SK-N-SH (cell line): ENCODE measurements around the gene NMNAT1. TPM values are rescaled to one million over a fixed set of nuclear protein-coding genes. Genes with fewer than 3 reads are reported as not detected.

Experiments used
- CTCF ChIA-PET: fragments of 300-600, 350-600 bp; formaldehyde crosslinking; extraction: SDS; loops from one replicate; lab custom pipeline; 2021; lab: Yijun Ruan, JAX
- POLR2A ChIA-PET: fragments of 350-600 bp; sonication (Branson Sonifier 250); formaldehyde crosslinking; extraction: SDS; loops from one replicate; lab custom pipeline; 2020; ENCODE audit warnings: antibody characterized with exemption, inconsistent platforms; lab: Yijun Ruan, JAX
- DNase-seq: peaks from one replicate; pipeline ENCODE4 v3.0.0; 2012
- H2AFZ ChIP-seq: fragments of 200-600 bp; sonication (generic); 2 replicates; pipeline ENCODE4 v1.8.1; 2016; ENCODE audit warnings: antibody characterized with exemption, mild to moderate bottlenecking, low read depth
- H3F3A ChIP-seq: fragments of 200-600 bp; sonication (generic); replicated peaks from 2 replicates; pipeline ENCODE3; 2016; ENCODE audit warnings: antibody characterized with exemption, mild to moderate bottlenecking; ENCODE audit not compliant: insufficient read depth
- H3K27ac ChIP-seq, 2 experiments: fragments of 200-500 bp in 1 of 2; fragments of 200-600 bp in 1 of 2; sonication (Bioruptor generic) in 1 of 2; sonication (generic), shearing (Covaris generic) in 1 of 2; 2 replicates each; pipeline versions ENCODE4 v1.5.1 to v1.6.1; 2014 to 2016; ENCODE audit warnings: low read depth in 2 of 2, inconsistent platforms in 1 of 2, low read length in 1 of 2, mild to moderate bottlenecking in 1 of 2, mixed read lengths in 1 of 2
- H3K27me3 ChIP-seq: fragments of 200-600 bp; sonication (generic), shearing (Covaris generic); 2 replicates; pipeline ENCODE4 v1.6.1; 2016; ENCODE audit warnings: mixed run types; ENCODE audit not compliant: insufficient read depth
- H3K36me3 ChIP-seq, 2 experiments: fragments of 200-500 bp in 1 of 2; fragments of 200-600 bp in 1 of 2; sonication (Bioruptor generic) in 1 of 2; sonication (generic) in 1 of 2; replicated peaks in 1 of 2; 2 replicates each; pipeline versions ENCODE3 to v1.5.1; 2014 to 2016; ENCODE audit warnings: low read length in 1 of 2, mild to moderate bottlenecking in 1 of 2; ENCODE audit not compliant: insufficient read depth in 2 of 2, control insufficient read depth in 1 of 2
- H3K4me1 ChIP-seq, 2 experiments: fragments of 200-500 bp in 1 of 2; fragments of 200-600 bp in 1 of 2; sonication (Bioruptor generic) in 1 of 2; sonication (generic), shearing (Covaris generic) in 1 of 2; 2 replicates each; pipeline versions ENCODE4 v1.5.1 to v1.6.1; 2014 to 2016; ENCODE audit warnings: low read depth in 1 of 2, low read length in 1 of 2, mixed run types in 1 of 2; ENCODE audit not compliant: insufficient read depth in 2 of 2, control insufficient read depth in 1 of 2
- H3K4me2 ChIP-seq: fragments of 200-600 bp; sonication (generic), shearing (Covaris generic); 2 replicates; pipeline ENCODE4 v1.6.1; 2017; ENCODE audit warnings: mixed run types
- H3K4me3 ChIP-seq, 2 experiments: fragments of 200-500 bp in 1 of 2; fragments of 200-600 bp in 1 of 2; sonication (Bioruptor generic) in 1 of 2; sonication (generic), shearing (Covaris generic) in 1 of 2; 2 replicates each; pipeline versions ENCODE4 v1.5.1 to v1.8.1; 2014 to 2016; ENCODE audit warnings: low read depth in 2 of 2, inconsistent platforms in 1 of 2, low read length in 1 of 2, mild to moderate bottlenecking in 1 of 2, mixed read lengths in 1 of 2, moderate library complexity in 1 of 2
- H3K79me2 ChIP-seq: fragments of 200-600 bp; sonication (generic); 2 replicates; pipeline ENCODE4 v1.8.1; 2017; ENCODE audit warnings: mild to moderate bottlenecking; ENCODE audit not compliant: insufficient read depth
- H3K9ac ChIP-seq: fragments of 200-600 bp; sonication (generic); 2 replicates; pipeline ENCODE4 v1.6.1; 2017; ENCODE audit warnings: mixed run types
- H3K9me2 ChIP-seq: fragments of 200-600 bp; sonication (generic); 2 replicates; pipeline ENCODE4 v1.6.1; 2017; ENCODE audit warnings: mixed run types
- H3K9me3 ChIP-seq: fragments of 200-600 bp; sonication (generic); 2 replicates; pipeline ENCODE4 v1.6.1; 2017; ENCODE audit warnings: mixed run types, mild to moderate bottlenecking, moderate library complexity
- H4K20me1 ChIP-seq: fragments of 200-600 bp; sonication (generic); 2 replicates; pipeline ENCODE4 v1.6.1; 2017; ENCODE audit warnings: mild to moderate bottlenecking, mixed run types; ENCODE audit not compliant: insufficient read depth
- ELF1 ChIP-seq: IDR thresholded peaks from 2 replicates; pipeline ENCODE4 v1.4.0; 2012
- EZH2phosphoT487 ChIP-seq: fragments of 200-600 bp; sonication (generic); IDR thresholded peaks from 2 replicates; pipeline ENCODE4 v1.6.1; 2017; ENCODE audit warnings: low read depth, mixed run types, mild to moderate bottlenecking, antibody characterized with exemption, moderate library complexity, borderline replicate concordance
- IRF3 ChIP-seq: fragments of 150-350 bp; IDR thresholded peaks from 2 replicates; pipeline ENCODE4 v1.6.1; 2016; ENCODE audit warnings: mild to moderate bottlenecking, low read depth, low read length
- JUND ChIP-seq: IDR thresholded peaks from 2 replicates; pipeline ENCODE4 v1.4.0; 2012
- MEF2A ChIP-seq: IDR thresholded peaks from 2 replicates; pipeline ENCODE4 v1.4.0; 2012; ENCODE audit warnings: low read depth, borderline replicate concordance
- PBX3 ChIP-seq: IDR thresholded peaks from 2 replicates; pipeline ENCODE4; 2012
- POLR2AphosphoS5 ChIP-seq: IDR thresholded peaks from 2 replicates; pipeline ENCODE4 v1.6.1; 2012; ENCODE audit warnings: low read depth, low read length
- RAD21 ChIP-seq: IDR thresholded peaks from 2 replicates; pipeline ENCODE4 v1.6.1; 2012; ENCODE audit warnings: mild to moderate bottlenecking, low read length
- RFX5 ChIP-seq: IDR thresholded peaks from 2 replicates; pipeline ENCODE4 v1.6.1; 2012; ENCODE audit warnings: mild to moderate bottlenecking, improper control_type of control experiment, low read length
- RXRA ChIP-seq: IDR thresholded peaks from 2 replicates; pipeline ENCODE4 v1.4.0; 2012; ENCODE audit warnings: low read depth, mild to moderate bottlenecking, borderline replicate concordance
- SIN3A ChIP-seq: IDR thresholded peaks from 2 replicates; pipeline ENCODE4 v1.6.1; 2012; ENCODE audit warnings: low read depth, mild to moderate bottlenecking, low read length, moderate library complexity, borderline replicate concordance
- SMC3 ChIP-seq: IDR thresholded peaks from 2 replicates; pipeline ENCODE4 v1.6.1; 2012; ENCODE audit warnings: low read depth, low read length, improper control_type of control experiment
- TEAD4 ChIP-seq: IDR thresholded peaks from 2 replicates; pipeline ENCODE4 v1.4.0; 2012; ENCODE audit warnings: mild to moderate bottlenecking, borderline replicate concordance; ENCODE audit not compliant: insufficient read depth
- YY1 ChIP-seq: IDR thresholded peaks from 2 replicates; pipeline ENCODE4 v1.4.0; 2012; ENCODE audit warnings: low read depth, mild to moderate bottlenecking
- WGBS: methylation state at CpG from one replicate; pipeline ENCODE4 v1.1.6; 2017; ENCODE audit warnings: low lambda C conversion rate; 5-methylcytosine and 5-hydroxymethylcytosine counted together
- polyA plus RNA-seq, 3 experiments: library from polyadenylated mRNA; depleted of rRNA; stranded (reverse); fragments of >200 nt; gene quantifications; 2 replicates each; pipeline ENCODE4 v1.2.3, GENCODE V29; 2012
- TF ChIP-seq, protein P1 (sequence below): IDR thresholded peaks from 2 replicates; pipeline ENCODE4 v1.6.1; 2012; ENCODE audit warnings: mild to moderate bottlenecking, low read depth, low read length, moderate library complexity
- TF ChIP-seq, protein P2 (sequence below): IDR thresholded peaks from 2 replicates; pipeline ENCODE4 v1.4.0; 2012; ENCODE audit warnings: low read depth, borderline replicate concordance

The NMNAT1 gene
- polyA plus RNA-seq, 1 of the 3 experiments (the other 2 are of a cell fraction), result 7.0 TPM

- Histone ChIP-seq H3K27me3 (no peaks in the 10 kb centered on the region), H3K9ac (no peak overlapping the region), H3F3A (peaks cover 4% of the 10 kb centered on the region), H3K36me3 (no peaks in the 10 kb centered on the region), H3K27ac (no peak overlapping the region), H3K79me2 (no peaks in the 10 kb centered on the region), H3K4me1 (peaks cover 0 to 6% of the 10 kb centered on the region in 2 experiments; a peak in 1 of 4 replicates), H2AFZ (no peak overlapping the region), H3K9me2 (no peaks in the 10 kb centered on the region), H3K4me2 (no peak overlapping the region), H3K9me3 (no peaks in the 10 kb centered on the region), H4K20me1 (no peaks in the 10 kb centered on the region), H3K4me3 (no peak overlapping the region)
- POLR2A ChIA-PET, result no interaction called here
- CTCF ChIA-PET, result interaction anchor here (1.3 kb wide), 1 partner anchor 75 kb away, joined by 4 read pairs; no protein-coding TSS in a partner anchor
- 65% methylated on average over 2 of the region's 2 CpGs for WGBS
- TF ChIP-seq RFX5, result no peak
- no peak for TF ChIP-seq SMC3
- TF ChIP-seq YY1, result no peak
- no peak for TF ChIP-seq ELF1
- no peak for TF ChIP-seq EZH2phosphoT487
- no peak for TF ChIP-seq PBX3
- TF ChIP-seq, protein P1, sequence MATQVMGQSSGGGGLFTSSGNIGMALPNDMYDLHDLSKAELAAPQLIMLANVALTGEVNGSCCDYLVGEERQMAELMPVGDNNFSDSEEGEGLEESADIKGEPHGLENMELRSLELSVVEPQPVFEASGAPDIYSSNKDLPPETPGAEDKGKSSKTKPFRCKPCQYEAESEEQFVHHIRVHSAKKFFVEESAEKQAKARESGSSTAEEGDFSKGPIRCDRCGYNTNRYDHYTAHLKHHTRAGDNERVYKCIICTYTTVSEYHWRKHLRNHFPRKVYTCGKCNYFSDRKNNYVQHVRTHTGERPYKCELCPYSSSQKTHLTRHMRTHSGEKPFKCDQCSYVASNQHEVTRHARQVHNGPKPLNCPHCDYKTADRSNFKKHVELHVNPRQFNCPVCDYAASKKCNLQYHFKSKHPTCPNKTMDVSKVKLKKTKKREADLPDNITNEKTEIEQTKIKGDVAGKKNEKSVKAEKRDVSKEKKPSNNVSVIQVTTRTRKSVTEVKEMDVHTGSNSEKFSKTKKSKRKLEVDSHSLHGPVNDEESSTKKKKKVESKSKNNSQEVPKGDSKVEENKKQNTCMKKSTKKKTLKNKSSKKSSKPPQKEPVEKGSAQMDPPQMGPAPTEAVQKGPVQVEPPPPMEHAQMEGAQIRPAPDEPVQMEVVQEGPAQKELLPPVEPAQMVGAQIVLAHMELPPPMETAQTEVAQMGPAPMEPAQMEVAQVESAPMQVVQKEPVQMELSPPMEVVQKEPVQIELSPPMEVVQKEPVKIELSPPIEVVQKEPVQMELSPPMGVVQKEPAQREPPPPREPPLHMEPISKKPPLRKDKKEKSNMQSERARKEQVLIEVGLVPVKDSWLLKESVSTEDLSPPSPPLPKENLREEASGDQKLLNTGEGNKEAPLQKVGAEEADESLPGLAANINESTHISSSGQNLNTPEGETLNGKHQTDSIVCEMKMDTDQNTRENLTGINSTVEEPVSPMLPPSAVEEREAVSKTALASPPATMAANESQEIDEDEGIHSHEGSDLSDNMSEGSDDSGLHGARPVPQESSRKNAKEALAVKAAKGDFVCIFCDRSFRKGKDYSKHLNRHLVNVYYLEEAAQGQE, result no peak
- no peak for TF ChIP-seq MEF2A
- TF ChIP-seq POLR2AphosphoS5, result no peak
- no peak for TF ChIP-seq SIN3A
- TF ChIP-seq, protein P2, sequence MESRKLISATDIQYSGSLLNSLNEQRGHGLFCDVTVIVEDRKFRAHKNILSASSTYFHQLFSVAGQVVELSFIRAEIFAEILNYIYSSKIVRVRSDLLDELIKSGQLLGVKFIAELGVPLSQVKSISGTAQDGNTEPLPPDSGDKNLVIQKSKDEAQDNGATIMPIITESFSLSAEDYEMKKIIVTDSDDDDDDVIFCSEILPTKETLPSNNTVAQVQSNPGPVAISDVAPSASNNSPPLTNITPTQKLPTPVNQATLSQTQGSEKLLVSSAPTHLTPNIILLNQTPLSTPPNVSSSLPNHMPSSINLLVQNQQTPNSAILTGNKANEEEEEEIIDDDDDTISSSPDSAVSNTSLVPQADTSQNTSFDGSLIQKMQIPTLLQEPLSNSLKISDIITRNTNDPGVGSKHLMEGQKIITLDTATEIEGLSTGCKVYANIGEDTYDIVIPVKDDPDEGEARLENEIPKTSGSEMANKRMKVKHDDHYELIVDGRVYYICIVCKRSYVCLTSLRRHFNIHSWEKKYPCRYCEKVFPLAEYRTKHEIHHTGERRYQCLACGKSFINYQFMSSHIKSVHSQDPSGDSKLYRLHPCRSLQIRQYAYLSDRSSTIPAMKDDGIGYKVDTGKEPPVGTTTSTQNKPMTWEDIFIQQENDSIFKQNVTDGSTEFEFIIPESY, result no peak
- TF ChIP-seq JUND, result no peak
- TF ChIP-seq TEAD4, result no peak
- no peak for TF ChIP-seq IRF3
- TF ChIP-seq RAD21, result no peak
- TF ChIP-seq RXRA, result no peak
- no peak for DNase-seq
Observed at GRCh38 chr1:10025354-10025753, 82.1 kb downstream of the NMNAT1 start.
